K562 (cell line): ENCODE data around the gene EDDM3A. TPM values are rescaled to one million over a fixed set of nuclear protein-coding genes. Genes with fewer than 3 reads are reported as not detected.

Experiments used
- CUX1 ChIP-seq: fragments of 200-800 bp; sonication (Bioruptor generic); IDR thresholded peaks from 2 replicates; pipeline ENCODE4 v1.6.1; 2016; ENCODE audit warnings: missing genetic modification characterization, missing compliant biosample characterization
- ESRRA ChIP-seq: fragments of 450-650 bp; IDR thresholded peaks from 2 replicates; pipeline ENCODE4 v1.6.1; 2014; ENCODE audit warnings: low read depth, mild to moderate bottlenecking, moderate library complexity, borderline replicate concordance
- MLLT1 ChIP-seq, 2 experiments: fragments of 450-650 bp; IDR thresholded peaks; 2 replicates each; pipeline ENCODE4 v1.6.1; 2016
- TAF15 ChIP-seq: fragments of 200-400 bp; formaldehyde crosslinking; IDR thresholded peaks from 2 replicates; pipeline ENCODE4 v1.6.1; 2017; ENCODE audit warnings: mild to moderate bottlenecking, low read depth, low read length, moderate library complexity
- polyA plus RNA-seq, 8 experiments: library from polyadenylated mRNA; depleted of rRNA in 4 of 8; stranded (reverse) in 5 of 8; unstranded in 3 of 8; fragments of >200 nt; fragmentation: Nextera tagmentation in 2 of 8; fragmentation: Illumina TruSeq in 1 of 8; extraction: Ambion mirVana in 2 of 8; extraction: Trizol in 1 of 8; gene quantifications; 2 replicates each; pipeline versions ENCODE4 v1.2.1 to v1.2.3, GENCODE V29; 2011 to 2014; ENCODE audit warnings: inconsistent platforms in 1 of 8, missing spikeins in 1 of 8
- total RNA-seq, 7 experiments: library from RNA; depleted of rRNA in 6 of 7; stranded (reverse); fragments of >200 nt in 6 of 7; fragmentation: Illumina TruSeq in 2 of 7; extraction: Trizol in 2 of 7; gene quantifications; 2 replicates each; pipeline versions ENCODE4 v1.2.1 to v1.2.3, GENCODE V29; 2011 to 2021; ENCODE audit warnings: low replicate concordance in 1 of 7

The EDDM3A gene
- total and polyA plus RNA-seq, 9 of the 15 experiments (the other 6 are each of a cell fraction or from before 2014, with no cell fraction given), result not detected

GRCh38 chr14:20768593-20768892, 22.9 kb downstream of the EDDM3A start (continued):
- TF ChIP-seq CUX1 (CRISPR knock-in tag), result no peak
- TF ChIP-seq ESRRA, result no peak
- no peak for TF ChIP-seq MLLT1 (IDR thresholded peaks at IDR 0.05)
- no peak for TF ChIP-seq TAF15
